COR-L47 (cell line): ENCODE data around the gene HP.
"Not testable (repeated sequence)": the region's sequence is repeated elsewhere in the genome, so short reads cannot be mapped to it uniquely, and the experiment has no call there.

Experiments
- DNase-seq: peaks from one replicate; lab custom pipeline; 2025; lab: John Stamatoyannopoulos, UW

The HP gene

GRCh38 chr16:72054254-72054847 is at the start of gene HP:
HP (plus strand) TSS chr16:72054505; CDS start chr16:72054653, 148 bp downstream.
- not testable (repeated sequence) for DNase-seq

- not testable (repeated sequence) for DNase-seq
Observed at GRCh38 chr16:72008065-72008423, 46.3 kb upstream of the HP start.

- DNase-seq, result peak; percentile 96
Observed at GRCh38 chr16:72008424-72009216, 45.7 kb upstream of the HP start, which contains the start of gene DHODH. DHODH (plus strand) TSS chr16:72008744; CDS start chr16:72008765, 21 bp downstream.

- DNase-seq, result no peak
Observed at GRCh38 chr16:72009779-72010178, 44.5 kb upstream of the HP start.

GRCh38 chr16:72012607-72013006 is 41.7 kb upstream of the HP start:
- no peak for DNase-seq

GRCh38 chr16:72013389-72013788 is 40.9 kb upstream of the HP start:
- no peak for DNase-seq

- DNase-seq, result no peak
Observed at GRCh38 chr16:72013888-72014581, 40.3 kb upstream of the HP start.

- no peak for DNase-seq
Observed at GRCh38 chr16:72014675-72015074, 39.6 kb upstream of the HP start.

GRCh38 chr16:72015124-72015523 is 39.2 kb upstream of the HP start:
- DNase-seq, result no peak

- no peak for DNase-seq
Observed at GRCh38 chr16:72018470-72018869, 35.8 kb upstream of the HP start.

- no peak for DNase-seq
Observed at GRCh38 chr16:72021043-72021442, 33.3 kb upstream of the HP start.

- no peak for DNase-seq
Observed at GRCh38 chr16:72022127-72022526, 32.2 kb upstream of the HP start.

GRCh38 chr16:72023962-72024361 is 30.3 kb upstream of the HP start:
- no peak for DNase-seq

- DNase-seq, result no peak
Observed at GRCh38 chr16:72024862-72025382, 29.4 kb upstream of the HP start.

- DNase-seq, result no peak
Observed at GRCh38 chr16:72025404-72026114, 28.7 kb upstream of the HP start.

GRCh38 chr16:72027669-72028378 is 26.5 kb upstream of the HP start:
- no peak for DNase-seq

GRCh38 chr16:72029567-72030271 is 24.6 kb upstream of the HP start:
- no peak for DNase-seq

GRCh38 chr16:72033437-72033836 is 20.9 kb upstream of the HP start:
- no peak for DNase-seq

- no peak for DNase-seq
Observed at GRCh38 chr16:72036098-72036497, 18.2 kb upstream of the HP start.

- no peak for DNase-seq
Observed at GRCh38 chr16:72042157-72042660, 12.1 kb upstream of the HP start.

- no peak for DNase-seq
Observed at GRCh38 chr16:72043058-72043457, 11.2 kb upstream of the HP start.
